ENCODE data around the gene CREB5.

- TF ChIP-seq SIN3A (IDR thresholded peaks at IDR 0.05; ENCODE audit: borderline replicate concordance, insufficient read depth, low read length) (no peak), POLR2AphosphoS5 (IDR thresholded peaks at IDR 0.05; ENCODE audit: low read depth, low read length) (no peak)
These were observed 355.0 kb downstream of the CREB5 start for GRCh38 chr7:28767356-28767755.
